Panc1 (cell line): ENCODE results near the gene NFIC. TPM values are rescaled to one million over a fixed set of nuclear protein-coding genes. Genes with fewer than 3 reads are reported as not detected.

Experiments
- total RNA-seq: library from RNA; stranded (reverse); gene quantifications from one replicate; pipeline ENCODE4 v1.2.1, GENCODE V29; 2021; ENCODE audit not compliant: unreplicated experiment

The NFIC gene
- total RNA-seq, 1 experiment from 2014 or later: 120 TPM

Other genes starting within 250 kb of the NFIC start
- 6.2 TPM for gene GNA15, start 230.6 kb upstream of the NFIC start, total RNA-seq
- gene S1PR4, start 187.8 kb upstream of the NFIC start, total RNA-seq: 0.26 TPM
- gene NCLN, start 180.7 kb upstream of the NFIC start, total RNA-seq: 132 TPM
- gene CELF5, start 141.9 kb upstream of the NFIC start, total RNA-seq: 1.2 TPM
- gene SMIM24, start 113.9 kb downstream of the NFIC start, total RNA-seq: 0.28 TPM
- gene SMIM44, start 116.9 kb downstream of the NFIC start, total RNA-seq: not detected
- gene DOHH, start 134.1 kb downstream of the NFIC start, total RNA-seq: 24.9 TPM
- 48.7 TPM for gene FZR1, start 139.7 kb downstream of the NFIC start, total RNA-seq
- not detected for gene TEKTIP1, start 172.6 kb downstream of the NFIC start, total RNA-seq
- 98.8 TPM for gene MFSD12, start 191.0 kb downstream of the NFIC start, total RNA-seq
- gene HMG20B, start 206.4 kb downstream of the NFIC start, total RNA-seq: 74.7 TPM
- gene GIPC3, start 218.9 kb downstream of the NFIC start, total RNA-seq: 0.92 TPM
- 5.2 TPM for gene TBXA2R, start 240.3 kb downstream of the NFIC start, total RNA-seq